ENCODE data around the gene PRPF39.

PRPF39 gene

DNA sequence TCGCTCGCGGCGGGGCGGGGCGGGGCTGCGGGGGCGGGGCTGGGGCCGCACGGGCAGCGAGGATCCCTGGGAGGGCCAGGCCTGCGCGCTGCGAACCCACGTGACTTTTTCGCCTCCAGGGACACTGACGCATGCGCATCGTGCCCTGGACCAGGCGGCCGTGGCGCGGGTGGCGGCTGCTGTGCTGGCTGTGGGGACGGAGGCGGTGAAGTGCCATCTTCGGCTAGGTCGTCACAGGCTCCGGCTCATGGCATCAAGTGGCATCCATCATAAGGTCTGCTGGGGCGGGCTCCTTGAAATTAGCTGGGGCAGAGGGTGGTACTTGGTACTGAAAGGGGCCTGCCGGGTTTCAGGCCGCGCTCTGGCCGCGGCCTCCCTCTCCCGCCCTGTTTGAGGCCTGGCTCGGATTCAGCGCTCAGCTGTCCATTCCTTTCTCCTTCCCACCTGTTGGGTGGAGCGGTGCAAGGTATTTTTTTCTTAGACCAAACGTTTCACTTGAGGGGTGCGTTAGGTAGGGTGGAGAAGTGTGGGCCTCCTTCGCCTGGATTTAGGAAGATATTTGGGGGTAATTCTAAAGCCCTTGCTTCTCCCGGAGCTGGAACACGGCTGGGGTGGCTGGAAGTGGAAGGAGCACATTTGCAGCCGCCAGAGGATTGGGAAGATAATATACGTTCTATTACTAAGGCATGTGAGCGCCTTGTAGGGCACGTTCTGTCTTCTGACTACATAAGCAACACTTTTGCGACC lies at the start of gene PRPF39:
TSS of gene PRPF39 (plus strand) at position 141 of the 747 bp plus-strand sequence. CDS start 11,124 bp downstream, outside the sequence.
- H3K4me3 ChIP-seq (ENCODE audit: control insufficient read depth, low read depth, low read length), result peak within 1 kb of the TSS; percentile 54
- peak; percentile 49 for DNase-seq (ENCODE audit: low read depth)
- TF ChIP-seq, protein P1, sequence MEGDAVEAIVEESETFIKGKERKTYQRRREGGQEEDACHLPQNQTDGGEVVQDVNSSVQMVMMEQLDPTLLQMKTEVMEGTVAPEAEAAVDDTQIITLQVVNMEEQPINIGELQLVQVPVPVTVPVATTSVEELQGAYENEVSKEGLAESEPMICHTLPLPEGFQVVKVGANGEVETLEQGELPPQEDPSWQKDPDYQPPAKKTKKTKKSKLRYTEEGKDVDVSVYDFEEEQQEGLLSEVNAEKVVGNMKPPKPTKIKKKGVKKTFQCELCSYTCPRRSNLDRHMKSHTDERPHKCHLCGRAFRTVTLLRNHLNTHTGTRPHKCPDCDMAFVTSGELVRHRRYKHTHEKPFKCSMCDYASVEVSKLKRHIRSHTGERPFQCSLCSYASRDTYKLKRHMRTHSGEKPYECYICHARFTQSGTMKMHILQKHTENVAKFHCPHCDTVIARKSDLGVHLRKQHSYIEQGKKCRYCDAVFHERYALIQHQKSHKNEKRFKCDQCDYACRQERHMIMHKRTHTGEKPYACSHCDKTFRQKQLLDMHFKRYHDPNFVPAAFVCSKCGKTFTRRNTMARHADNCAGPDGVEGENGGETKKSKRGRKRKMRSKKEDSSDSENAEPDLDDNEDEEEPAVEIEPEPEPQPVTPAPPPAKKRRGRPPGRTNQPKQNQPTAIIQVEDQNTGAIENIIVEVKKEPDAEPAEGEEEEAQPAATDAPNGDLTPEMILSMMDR (IDR thresholded peaks at IDR 0.05; ENCODE audit: control insufficient read depth, insufficient read depth, low read depth, low read length, missing control alignments), result no peak

DNA sequence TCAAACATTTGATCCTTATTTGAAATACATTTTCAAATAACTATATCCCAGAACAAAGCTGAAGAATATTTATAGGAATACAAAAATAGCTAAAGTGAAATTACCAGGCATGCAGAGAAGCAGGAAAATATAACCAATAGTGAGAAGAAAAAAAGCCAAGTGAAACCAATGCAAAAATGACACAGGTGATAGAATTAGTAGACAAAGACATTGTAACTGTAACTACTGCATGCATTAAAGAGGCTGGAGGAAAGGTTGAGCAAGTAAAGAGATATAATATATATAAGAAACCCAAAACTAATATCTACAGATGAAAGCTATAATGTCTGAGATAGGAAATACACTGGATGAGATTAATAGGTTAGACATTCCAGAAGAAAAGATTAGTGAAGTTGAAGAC lies 49.2 kb upstream of the PRPF39 start:
- no peak for DNase-seq (ENCODE audit: low read depth)
- TF ChIP-seq, protein P1 (IDR thresholded peaks at IDR 0.05; ENCODE audit: control insufficient read depth, insufficient read depth, low read depth, low read length, missing control alignments), result no peak
- H3K4me3 ChIP-seq (ENCODE audit: control insufficient read depth, low read depth, low read length), result no peak overlapping the region

DNA sequence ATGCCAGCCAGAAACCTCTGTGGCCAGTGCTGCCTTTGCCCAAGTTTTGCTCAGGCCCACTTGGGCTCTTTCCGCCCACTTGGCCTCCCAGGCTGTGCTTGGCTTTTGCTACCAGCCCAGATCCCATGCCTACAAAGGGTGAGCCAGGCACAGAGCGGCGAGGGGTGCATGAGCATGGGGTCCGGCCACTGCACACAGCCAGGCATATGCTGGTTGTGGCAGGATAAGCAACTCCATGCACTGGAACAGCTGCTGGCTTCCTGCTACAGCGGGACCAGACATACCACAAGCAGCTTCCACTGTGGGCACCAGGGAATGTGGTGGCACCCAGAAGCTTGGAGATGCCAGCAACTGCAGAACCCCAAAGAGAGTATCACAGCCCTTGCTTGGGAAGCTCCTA lies 45.7 kb upstream of the PRPF39 start:
- TF ChIP-seq, protein P1 (IDR thresholded peaks at IDR 0.05; ENCODE audit: control insufficient read depth, insufficient read depth, low read depth, low read length, missing control alignments), result no peak

DNA sequence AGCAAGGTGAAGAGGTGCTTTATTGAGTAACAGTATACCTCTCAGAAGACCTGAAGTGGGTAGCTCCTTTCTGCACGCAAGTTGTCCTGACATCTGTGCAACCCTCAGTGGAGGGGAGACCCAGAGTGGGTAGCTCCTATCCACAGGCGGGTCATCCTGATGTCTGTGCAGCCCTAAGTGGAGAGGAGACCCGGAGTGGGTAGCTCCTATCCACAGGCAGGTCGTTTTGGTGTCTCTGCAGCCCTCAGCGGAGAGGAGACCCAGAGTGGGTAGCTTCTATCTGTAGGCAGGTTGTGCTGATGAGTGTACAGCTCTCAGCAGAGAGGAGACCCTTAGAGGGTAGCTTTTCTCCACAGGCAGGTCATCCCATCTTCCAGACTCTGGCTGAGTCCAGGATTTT lies 45.1 kb upstream of the PRPF39 start:
- H3K4me3 ChIP-seq (ENCODE audit: control insufficient read depth, low read depth, low read length), result no peak overlapping the region
- no peak for DNase-seq (ENCODE audit: low read depth)
- TF ChIP-seq, protein P1 (IDR thresholded peaks at IDR 0.05; ENCODE audit: control insufficient read depth, insufficient read depth, low read depth, low read length, missing control alignments), result no peak

More for the DNA sequence above, 45.7 kb upstream of the PRPF39 start:
- no peak for DNase-seq (ENCODE audit: low read depth)
- no peak overlapping the region for H3K4me3 ChIP-seq (ENCODE audit: control insufficient read depth, low read depth, low read length)

DNA sequence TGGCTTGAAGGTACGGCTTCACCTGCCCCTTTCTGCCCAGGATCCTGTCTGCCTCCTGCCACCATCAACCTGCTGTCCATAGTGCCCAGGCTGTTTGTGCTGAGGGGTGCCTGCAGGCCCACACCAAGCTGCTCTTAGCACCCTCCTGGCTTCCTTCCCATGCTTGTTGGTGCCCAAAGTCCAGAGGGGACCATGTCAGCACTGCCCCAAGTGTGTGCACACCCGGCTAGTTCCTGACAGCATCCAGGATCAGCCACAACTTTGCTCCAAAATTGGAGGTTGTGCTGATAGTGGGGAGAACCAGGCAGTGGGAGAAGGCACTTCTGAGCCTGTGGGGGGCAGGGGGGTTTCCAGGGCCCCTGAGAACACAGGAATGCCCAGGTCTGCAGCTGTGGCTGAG lies 44.5 kb upstream of the PRPF39 start:
- no peak for DNase-seq (ENCODE audit: low read depth)
- no peak overlapping the region for H3K4me3 ChIP-seq (ENCODE audit: control insufficient read depth, low read depth, low read length)
- TF ChIP-seq, protein P1 (IDR thresholded peaks at IDR 0.05; ENCODE audit: control insufficient read depth, insufficient read depth, low read depth, low read length, missing control alignments), result no peak

DNA sequence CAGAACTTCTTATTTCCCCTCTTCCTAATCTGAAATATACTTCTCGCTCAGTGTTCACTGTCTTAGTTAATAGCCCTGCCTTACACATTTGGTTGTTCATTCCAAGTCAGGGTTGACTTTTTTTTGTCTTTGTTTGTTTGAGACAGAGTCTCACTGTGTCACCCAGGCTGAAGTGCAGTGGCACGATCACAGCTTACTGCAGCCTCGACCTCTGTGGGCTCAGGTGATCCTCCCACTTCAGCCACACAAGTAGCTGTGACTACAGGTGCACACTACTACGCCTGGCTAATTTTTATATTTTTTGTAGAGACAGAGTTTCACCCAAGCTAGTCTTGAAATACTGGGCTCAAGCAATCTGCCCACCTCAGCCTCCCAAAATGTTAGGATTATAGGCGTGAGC lies 42.3 kb upstream of the PRPF39 start:
- no peak for DNase-seq (ENCODE audit: low read depth)
- TF ChIP-seq, protein P1 (IDR thresholded peaks at IDR 0.05; ENCODE audit: control insufficient read depth, insufficient read depth, low read depth, low read length, missing control alignments), result no peak
- no peak overlapping the region for H3K4me3 ChIP-seq (ENCODE audit: control insufficient read depth, low read depth, low read length)

Data from AG09309 (cell line).